Activated CD8-positive, alpha-beta memory T cell treated with anti-CD3 and anti-CD28 coated beads, Interleukin-2, amount 50 U/mL, for 24 hours (primary cell): ENCODE results near the gene DLG2.

Experiments used
- DNase-seq: peaks from one replicate; pipeline ENCODE4 v3.0.0-alpha.2; 2020; ENCODE audit errors: extremely low read depth

DLG2 gene

GRCh38 chr11:85558411-85558810 lies 68.7 kb downstream of the DLG2 start:
- no peak for DNase-seq

DNA sequence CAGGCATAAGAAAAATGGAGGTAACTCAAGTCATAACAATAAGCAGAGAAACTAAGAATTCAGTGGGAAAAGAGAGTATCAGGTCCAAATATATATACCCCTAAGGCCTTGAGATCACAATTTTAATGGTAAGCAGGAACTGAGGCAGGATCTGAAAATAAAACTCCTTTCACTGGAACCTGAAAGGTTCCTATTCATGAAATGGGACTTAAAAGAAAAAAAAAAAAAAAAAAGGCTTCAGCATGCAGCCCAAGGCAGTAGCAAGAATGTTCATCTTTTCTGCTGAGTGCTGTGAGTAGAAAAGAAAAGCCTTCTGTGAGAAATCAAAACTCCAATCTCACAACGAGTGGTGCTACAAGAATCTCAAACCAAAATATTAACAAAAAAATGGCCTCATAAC lies 75.3 kb downstream of the DLG2 start:
- DNase-seq = no peak

GRCh38 chr11:85541683-85542082 lies 85.5 kb downstream of the DLG2 start:
- DNase-seq = no peak

- no peak for DNase-seq
These were observed 86.4 kb downstream of the DLG2 start for GRCh38 chr11:85540635-85541205.

DNA sequence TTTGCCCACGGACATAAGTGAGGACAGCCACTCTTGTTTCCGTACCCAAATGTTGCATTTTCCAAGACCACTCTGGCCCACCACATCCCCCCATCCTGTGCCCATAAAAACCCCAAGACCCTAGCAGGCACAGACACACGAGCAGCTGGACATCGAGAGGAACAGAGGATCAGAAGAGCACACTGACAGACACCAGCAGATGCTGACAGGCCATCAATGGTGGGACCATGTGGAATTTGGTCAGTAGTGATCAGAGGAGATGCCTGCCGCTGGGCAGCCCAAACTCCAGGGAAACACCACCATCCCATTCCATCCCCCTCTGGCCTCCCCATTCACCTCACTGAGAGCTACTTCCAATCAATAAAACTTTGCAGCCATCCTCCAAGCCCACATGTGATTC lies 87.0 kb downstream of the DLG2 start:
- DNase-seq = no peak

DNA sequence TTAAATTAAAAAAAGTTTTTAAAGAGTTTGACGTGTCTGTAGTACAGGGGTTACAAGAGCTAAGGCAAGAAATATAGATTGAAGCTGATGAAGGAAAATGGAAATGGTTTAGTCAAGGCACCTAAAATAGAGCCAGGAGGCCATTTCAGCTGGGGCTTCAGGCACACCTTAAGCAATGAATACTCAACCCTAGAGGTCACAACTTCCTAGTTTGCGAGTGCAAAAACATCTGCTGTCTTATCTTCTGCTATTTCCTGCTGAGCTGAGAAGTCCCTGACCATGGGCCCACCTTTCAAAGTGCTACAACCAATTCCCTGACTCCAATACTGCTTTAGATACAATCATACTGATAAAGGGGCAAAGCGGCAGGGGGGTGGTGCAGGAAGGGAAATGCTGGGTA lies 87.4 kb downstream of the DLG2 start:
- DNase-seq = no peak

DNA sequence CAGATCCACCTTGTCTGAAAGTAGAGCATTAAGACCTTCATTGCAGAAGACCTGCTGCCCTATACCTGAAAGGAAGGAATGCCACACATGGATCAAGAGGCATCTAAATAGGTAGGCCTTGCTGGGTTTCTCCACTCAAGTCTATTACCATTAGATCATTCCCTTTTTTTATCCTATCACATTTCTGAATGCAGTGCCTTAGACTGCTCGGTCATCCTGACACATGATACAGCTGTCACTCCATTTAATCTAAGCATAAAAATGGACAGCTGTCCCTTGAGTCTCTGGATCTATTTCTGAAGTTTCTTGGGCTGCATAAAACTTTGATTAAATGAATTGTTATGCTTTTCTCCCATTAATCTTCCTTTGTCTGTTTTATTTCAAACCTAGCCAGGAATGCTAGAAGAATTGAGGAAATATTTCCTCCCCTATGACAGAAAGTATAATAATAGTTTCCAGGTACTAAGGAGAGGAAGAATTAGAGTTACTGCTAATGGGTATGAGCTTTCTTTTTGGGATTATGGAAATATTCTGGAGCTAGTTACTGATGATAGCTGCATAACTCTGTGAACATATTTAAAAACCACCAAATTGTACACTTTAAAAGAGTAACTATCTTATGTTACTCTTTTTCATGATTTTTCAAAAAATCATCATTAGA lies 88.0 kb downstream of the DLG2 start:
- DNase-seq = no peak

GRCh38 chr11:85536438-85536837 lies 90.7 kb downstream of the DLG2 start:
- DNase-seq = no peak

DNA sequence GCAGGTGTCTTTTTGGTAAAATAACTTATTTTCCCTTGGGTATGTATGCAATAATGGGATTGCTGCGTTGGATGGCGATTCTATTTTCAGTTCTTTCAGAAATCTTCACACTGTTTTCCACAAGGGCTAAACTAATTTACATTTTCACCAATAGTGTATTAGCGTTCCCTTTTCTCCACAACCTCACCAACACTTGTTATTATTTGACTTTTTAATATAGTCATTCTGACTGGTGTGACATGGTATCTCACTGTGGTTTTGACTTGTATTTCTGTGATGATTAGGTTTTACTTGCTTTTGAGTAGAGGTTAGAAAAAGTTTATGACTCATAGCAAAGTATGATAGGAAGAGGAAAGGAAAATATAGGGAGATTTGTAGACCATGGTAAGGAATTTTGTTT lies 92.3 kb downstream of the DLG2 start:
- no peak for DNase-seq

DNA sequence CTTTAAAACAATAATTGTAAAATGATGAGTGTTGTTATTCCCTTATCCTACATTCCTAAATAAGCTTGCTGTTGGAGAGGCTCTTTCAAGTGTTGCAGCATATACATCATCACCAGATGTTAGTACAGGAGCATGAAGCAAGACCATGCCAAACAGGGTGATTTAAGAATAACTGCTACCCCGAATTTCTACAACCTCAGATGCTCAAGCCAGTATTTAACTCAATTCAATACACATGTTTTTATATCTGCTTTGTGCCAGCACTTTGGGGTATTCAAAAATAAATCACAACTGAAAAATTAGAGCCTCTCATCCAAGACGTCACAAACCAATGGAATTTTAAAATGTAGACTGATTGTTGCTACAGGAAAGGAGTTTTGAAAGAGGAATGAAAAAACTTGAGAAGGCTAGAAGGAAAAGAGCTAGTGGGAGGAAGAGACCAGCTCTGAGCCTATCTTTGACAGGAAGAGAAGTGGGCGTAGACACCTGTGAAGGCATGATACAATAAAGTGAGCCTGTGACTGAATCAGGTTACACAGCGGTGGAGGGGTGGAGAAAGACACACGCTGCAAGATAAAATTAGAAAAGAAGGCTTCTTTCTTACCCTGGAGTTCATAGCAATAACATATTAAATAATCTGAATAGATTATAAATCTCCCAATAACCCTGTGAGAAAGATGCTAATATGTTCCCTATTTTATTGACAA lies 95.8 kb downstream of the DLG2 start:
- DNase-seq = no peak

DNA sequence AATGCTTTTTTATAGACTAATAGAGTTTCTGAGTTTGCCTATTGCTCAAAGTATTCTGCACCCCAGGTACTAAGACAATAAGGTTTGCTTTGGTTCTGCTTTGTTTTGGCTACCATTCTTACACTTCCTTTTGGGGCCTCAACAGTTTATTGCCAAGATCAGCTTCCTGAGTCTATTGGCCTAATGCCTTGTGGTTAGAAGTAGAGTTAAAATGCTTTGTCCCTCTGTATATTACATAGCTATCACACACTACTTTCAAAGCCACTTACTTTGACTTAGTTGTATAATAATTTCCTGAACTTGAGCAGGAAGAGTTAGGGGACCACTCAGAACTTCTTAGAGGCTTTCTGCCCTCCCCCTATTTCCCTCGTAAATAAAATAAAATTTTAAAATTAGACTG lies 96.5 kb downstream of the DLG2 start:
- no peak for DNase-seq

- no peak for DNase-seq
These were observed 100.6 kb downstream of the DLG2 start for GRCh38 chr11:85526564-85526963.

GRCh38 chr11:85525686-85526085 lies 101.5 kb downstream of the DLG2 start:
- no peak for DNase-seq

- DNase-seq = no peak
These were observed 109.9 kb downstream of the DLG2 start for GRCh38 chr11:85517272-85517671.

DNA sequence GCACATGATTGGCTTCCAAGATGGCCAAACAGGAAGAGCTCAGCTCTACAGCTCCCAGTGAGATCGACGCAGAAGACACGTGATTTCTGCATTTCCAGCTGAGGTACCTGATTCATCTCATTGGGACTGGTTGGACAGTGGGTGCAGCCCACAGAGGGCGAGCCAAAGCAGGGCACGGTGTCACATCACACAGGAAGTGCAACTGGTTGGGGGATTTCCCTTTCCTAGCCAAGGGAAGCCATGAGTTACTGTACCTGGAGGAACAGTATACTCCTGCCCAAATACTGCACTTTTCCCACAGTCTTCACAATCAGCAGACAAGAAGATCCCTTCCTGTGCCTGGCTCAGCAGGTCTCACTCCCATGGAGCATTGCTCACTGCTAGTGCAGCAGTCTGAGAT lies 131.2 kb downstream of the DLG2 start:
- DNase-seq = no peak

- DNase-seq = no peak
These were observed 132.7 kb downstream of the DLG2 start for GRCh38 chr11:85494396-85494795.

GRCh38 chr11:85485902-85486301 lies 141.2 kb downstream of the DLG2 start:
- no peak for DNase-seq

- DNase-seq = no peak
These were observed 143.3 kb downstream of the DLG2 start for GRCh38 chr11:85483861-85484260.

DNA sequence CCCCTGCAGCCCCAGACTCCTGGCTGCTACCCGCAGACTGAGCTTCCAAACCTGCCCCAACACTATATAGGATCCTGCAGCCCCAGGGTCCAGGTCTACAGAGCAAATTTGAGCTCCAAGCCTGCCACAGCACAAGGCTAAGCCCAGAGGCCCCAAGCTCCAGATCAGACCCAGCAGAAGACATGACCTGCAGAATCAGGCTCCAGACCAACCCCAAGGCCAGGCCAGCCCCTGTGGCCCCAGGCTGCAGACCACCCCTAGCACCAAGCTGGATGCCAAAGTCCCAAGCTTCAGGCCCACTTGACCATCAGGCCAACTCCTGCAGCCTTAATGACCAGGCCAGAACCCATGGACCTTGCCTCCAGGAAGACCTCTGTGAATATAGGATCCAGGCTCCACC lies 145.3 kb downstream of the DLG2 start:
- DNase-seq = no peak

DNA sequence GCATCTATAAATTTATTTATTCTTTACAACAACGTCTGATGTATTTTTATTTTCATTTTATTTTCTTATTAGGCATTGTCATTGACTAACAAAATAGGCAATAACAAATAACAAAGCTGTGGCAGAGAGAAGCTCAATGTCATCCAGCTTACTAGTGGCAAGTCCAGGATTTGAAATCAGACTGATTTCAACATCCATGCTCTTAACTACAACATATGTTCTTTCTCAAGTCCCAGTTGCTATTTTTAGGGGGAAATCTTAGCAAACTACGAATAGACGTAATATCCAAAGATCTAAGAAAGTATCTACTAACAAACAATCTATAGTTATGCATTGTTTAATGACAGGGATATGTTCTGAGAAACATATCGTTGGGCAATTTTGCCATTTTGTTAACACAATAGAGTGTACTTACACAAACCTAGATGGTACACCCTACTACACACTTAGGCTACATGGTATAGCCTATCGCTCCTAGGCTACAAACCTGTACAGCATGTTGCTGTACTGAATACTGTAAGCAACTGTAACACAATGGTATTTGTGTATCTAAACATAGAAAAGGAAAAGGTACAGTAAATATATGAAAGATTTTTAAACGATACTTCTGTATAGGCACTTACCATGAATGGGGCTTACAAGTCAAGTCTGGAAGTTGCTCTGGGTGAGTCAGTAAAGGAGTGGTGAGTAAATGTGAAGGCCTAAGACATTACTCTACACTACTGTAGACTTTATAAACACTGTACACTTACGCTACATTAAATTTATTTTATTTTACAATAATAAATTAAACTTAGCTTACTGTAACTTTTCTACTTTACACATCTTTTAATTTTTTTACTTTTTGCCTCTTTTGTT lies 151.3 kb downstream of the DLG2 start:
- no peak for DNase-seq

GRCh38 chr11:85472953-85473352 lies 154.2 kb downstream of the DLG2 start:
- no peak for DNase-seq

- DNase-seq = no peak
These were observed 162.9 kb downstream of the DLG2 start for GRCh38 chr11:85464283-85464682.
